Brain microvascular endothelial cell (primary cell): Measurements from ENCODE around the gene EIF2A.

Experiments
- DNase-seq: peaks from one replicate; pipeline ENCODE4 v3.0.0-alpha.2; 2020
- H3K27ac ChIP-seq: fragments of 250-450 bp; sonication (Bioruptor Pico); 2 replicates; pipeline ENCODE4 v1.5.1; 2020; ENCODE audit warnings: mild to moderate bottlenecking, moderate library complexity
- H3K27me3 ChIP-seq: fragments of 250-450 bp; sonication (Bioruptor Pico); replicated peaks from 2 replicates; pipeline ENCODE4 v1.5.1; 2020; ENCODE audit warnings: mild to moderate bottlenecking
- H3K36me3 ChIP-seq: fragments of 250-450 bp; sonication (Bioruptor Pico); replicated peaks from 2 replicates; pipeline ENCODE4 v1.5.1; 2020; ENCODE audit warnings: mild to moderate bottlenecking
- H3K4me3 ChIP-seq: 2 replicates; pipeline ENCODE4 v1.5.1; 2011; ENCODE audit warnings: low read depth, mild to moderate bottlenecking, control low read depth, low read length, moderate library complexity
- CTCF ChIP-seq: IDR thresholded peaks from 2 replicates; pipeline ENCODE4 v1.5.1; 2011; ENCODE audit warnings: low read depth, mild to moderate bottlenecking, moderate library complexity, low read length, control low read depth, inconsistent platforms; ENCODE audit errors: missing control alignments
- in situ Hi-C: cut with HindIII; loops from 2 replicates; pipeline ENCODE4 v1.10.0; 2017; ENCODE audit warnings: low sequenced_read_pairs, low pct_ligation_motif_present

The EIF2A gene

GRCh38 chr3:150523538-150523937, 23.0 kb upstream of the EIF2A start:
- H3K4me3 ChIP-seq: no peak overlapping the region
- in situ Hi-C loops: no loop called here

GRCh38 chr3:150527464-150528255, 18.9 kb upstream of the EIF2A start:
- Histone ChIP-seq H3K27ac (no peak overlapping the region), H3K36me3 (no peaks in the 10 kb centered on the region), H3K4me3 (no peak overlapping the region), H3K27me3 (no peaks in the 10 kb centered on the region)
- in situ Hi-C loops: no loop called here
- TF ChIP-seq CTCF: no peak
- DNase-seq: no peak

More at GRCh38 chr3:150523538-150523937, 23.0 kb upstream of the EIF2A start:
- DNase-seq: no peak
- Histone ChIP-seq H3K27me3 (no peaks in the 10 kb centered on the region), H3K27ac (no peak overlapping the region), H3K36me3 (no peaks in the 10 kb centered on the region)
- no peak for TF ChIP-seq CTCF

GRCh38 chr3:150528354-150528797, 18.2 kb upstream of the EIF2A start:
- H3K4me3 ChIP-seq: no peak overlapping the region
- peak; percentile 21 for TF ChIP-seq CTCF
- H3K36me3 ChIP-seq: no peaks in the 10 kb centered on the region
- no peak overlapping the region for H3K27ac ChIP-seq
- in situ Hi-C loops: no loop called here
- H3K27me3 ChIP-seq: no peaks in the 10 kb centered on the region
- DNase-seq: no peak

GRCh38 chr3:150531775-150532174, 14.8 kb upstream of the EIF2A start:
- no peak for DNase-seq
- Histone ChIP-seq H3K27me3 (no peaks in the 10 kb centered on the region), H3K36me3 (no peaks in the 10 kb centered on the region), H3K27ac (no peak overlapping the region), H3K4me3 (no peak overlapping the region)
- in situ Hi-C loops: no loop called here
- no peak for TF ChIP-seq CTCF

- TF ChIP-seq CTCF: no peak
- H3K27me3 ChIP-seq: no peaks in the 10 kb centered on the region
- H3K27ac ChIP-seq: no peak overlapping the region
- in situ Hi-C loops: no loop called here
- H3K36me3 ChIP-seq: no peaks in the 10 kb centered on the region
- DNase-seq: no peak
- no peak overlapping the region for H3K4me3 ChIP-seq
Observed at GRCh38 chr3:150535204-150535603, 11.4 kb upstream of the EIF2A start.
